K562 (cell line): ENCODE data around the gene FAM20B. TPM values are rescaled to one million over a fixed set of nuclear protein-coding genes. Genes with fewer than 3 reads are reported as not detected.

Source experiments
- ASH1L ChIP-seq: fragments of 450-650 bp; IDR thresholded peaks from 2 replicates; pipeline ENCODE4 v1.6.1; 2018; ENCODE audit warnings: borderline replicate concordance, mild to moderate bottlenecking, low read depth; ENCODE audit not compliant: partially characterized antibody
- DACH1 ChIP-seq: fragments of 450-650 bp; IDR thresholded peaks from 2 replicates; pipeline ENCODE4 v1.6.1; 2018; ENCODE audit not compliant: partially characterized antibody
- E2F3 ChIP-seq: fragments of 250-450 bp; sonication (Bioruptor Pico); IDR thresholded peaks from 2 replicates; pipeline ENCODE4 v1.4.0; 2020; ENCODE audit warnings: mild to moderate bottlenecking
- E2F4 ChIP-seq: sonication (generic); formaldehyde crosslinking; IDR thresholded peaks from 2 replicates; pipeline ENCODE4 v1.8.0; 2022; ENCODE audit warnings: mild to moderate bottlenecking, low read depth, missing genetic modification reagents
- HNRNPL ChIP-seq: fragments of 200-400 bp; formaldehyde crosslinking; IDR thresholded peaks from 2 replicates; pipeline ENCODE4 v1.6.1; 2017; ENCODE audit warnings: low read depth, mild to moderate bottlenecking, low read length
- MBD1 ChIP-seq: fragments of 250-450 bp; sonication (Bioruptor Pico); IDR thresholded peaks from 2 replicates; pipeline ENCODE4 v1.8.0; 2022; ENCODE audit warnings: inconsistent platforms
- POLR2H ChIP-seq: IDR thresholded peaks from 2 replicates; pipeline ENCODE4 v1.6.1; 2016; ENCODE audit warnings: missing genetic modification characterization, low read depth, mild to moderate bottlenecking, control low read depth, missing compliant biosample characterization, moderate library complexity
- UBTF ChIP-seq, 2 experiments: IDR thresholded peaks; 2 replicates each; pipeline ENCODE4 v1.6.1; 2012; ENCODE audit warnings: improper control_type of control experiment in 2 of 2, low read depth in 2 of 2, low read length in 2 of 2, borderline replicate concordance in 1 of 2
- ZBTB40 ChIP-seq, 2 experiments: fragments of 450-650 bp in 1 of 2; sonication (generic) in 1 of 2; formaldehyde crosslinking in 1 of 2; IDR thresholded peaks; 2 replicates each; pipeline versions ENCODE4 v1.7.1 to v1.9.0; 2016 to 2022; ENCODE audit warnings: inconsistent platforms in 1 of 2, mild to moderate bottlenecking in 1 of 2, missing genetic modification reagents in 1 of 2
- ZNF282 ChIP-seq: sonication (generic); formaldehyde crosslinking; IDR thresholded peaks from 2 replicates; pipeline ENCODE4 v1.8.1; 2023; ENCODE audit warnings: missing genetic modification reagents
- ZNF778 ChIP-seq: fragments of 450-650 bp; formaldehyde crosslinking; IDR thresholded peaks from 2 replicates; pipeline ENCODE4 v1.4.0; 2020; ENCODE audit warnings: mild to moderate bottlenecking, moderate library complexity
- polyA plus RNA-seq, 8 experiments: library from polyadenylated mRNA; depleted of rRNA in 4 of 8; stranded (reverse) in 5 of 8; unstranded in 3 of 8; fragments of >200 nt; fragmentation: Nextera tagmentation in 2 of 8; fragmentation: Illumina TruSeq in 1 of 8; extraction: Ambion mirVana in 2 of 8; extraction: Trizol in 1 of 8; gene quantifications; 2 replicates each; pipeline versions ENCODE4 v1.2.1 to v1.2.3, GENCODE V29; 2011 to 2014; ENCODE audit warnings: inconsistent platforms in 1 of 8, missing spikeins in 1 of 8
- total RNA-seq, 7 experiments: library from RNA; depleted of rRNA in 6 of 7; stranded (reverse); fragments of >200 nt in 6 of 7; fragmentation: Illumina TruSeq in 2 of 7; extraction: Trizol in 2 of 7; gene quantifications; 2 replicates each; pipeline versions ENCODE4 v1.2.1 to v1.2.3, GENCODE V29; 2011 to 2021; ENCODE audit warnings: low replicate concordance in 1 of 7

The FAM20B gene
- total and polyA plus RNA-seq, 9 of the 15 experiments (the other 6 are each of a cell fraction or from before 2014, with no cell fraction given), result 7.2 to 67.5 (median 42.9) TPM

- TF ChIP-seq DACH1 (peak; percentile 35), POLR2H (tag) (no peak), ZNF282 (CRISPR knock-in tag) (no peak), E2F3 (no peak), MBD1 (no peak), UBTF (IDR thresholded peaks at IDR 0.05; ENCODE audit: borderline replicate concordance in 1 of 2, low read depth in 2 of 2, low read length in 2 of 2) (no peak; a peak in 1 of 4 replicates), HNRNPL (no peak), ASH1L (no peak), ZBTB40 (IDR thresholded peaks at IDR 0.05) (0 out of 2 replicates have a peak, but pooled peaks have one; percentile 35), ZBTB40 (CRISPR knock-in tag; IDR thresholded peaks at IDR 0.05) (no peak), E2F4 (CRISPR knock-in tag) (no peak), ZNF778 (no peak)
Observed at GRCh38 chr1:179026813-179027669, 1.3 kb downstream of the FAM20B start (continued).
